Progenitor cell of endocrine pancreas (in vitro differentiated cells): ENCODE measurements around the gene DGLUCY. TPM values are rescaled to one million over a fixed set of nuclear protein-coding genes. Genes with fewer than 3 reads are reported as not detected.

Experiments
- DNase-seq: peaks from one replicate; pipeline ENCODE4 v3.0.0; 2021; ENCODE audit warnings: low spot score; ENCODE audit not compliant: unreplicated experiment
- H3K27ac Mint-ChIP-seq: 2 replicates; pipeline ENCODE4 v1.8.0; 2021; ENCODE audit warnings: mild to moderate bottlenecking, moderate library complexity, mixed read lengths
- H3K27me3 Mint-ChIP-seq: 2 replicates; pipeline ENCODE4 v1.8.0; 2021; ENCODE audit warnings: mixed read lengths
- H3K36me3 Mint-ChIP-seq: 2 replicates; pipeline ENCODE4 v1.8.0; 2022; ENCODE audit warnings: mixed read lengths; ENCODE audit not compliant: insufficient read depth
- H3K4me1 Mint-ChIP-seq: 2 replicates; pipeline ENCODE4 v1.8.0; 2021; ENCODE audit warnings: low read depth, mixed read lengths
- H3K4me3 Mint-ChIP-seq: 2 replicates; pipeline ENCODE4 v1.8.0; 2021; ENCODE audit warnings: low read depth, mild to moderate bottlenecking, moderate library complexity, mixed read lengths
- H3K9me3 Mint-ChIP-seq: 2 replicates; pipeline ENCODE4 v1.8.0; 2021; ENCODE audit warnings: low read depth, mixed read lengths
- total RNA-seq: library from RNA; stranded (reverse); gene quantifications from 2 replicates; pipeline ENCODE4 v1.2.1, GENCODE V29; 2021
- TF ChIP-seq, protein P1 (sequence below): fragments of 200-600 bp; sonication (generic); IDR thresholded peaks from one replicate; pipeline ENCODE4 v1.5.0; 2021; ENCODE audit warnings: antibody characterized with exemption, mild to moderate bottlenecking; ENCODE audit not compliant: unreplicated experiment

Gene DGLUCY
- total RNA-seq, 1 donor from 2014 or later = 83.3 TPM

DNA sequence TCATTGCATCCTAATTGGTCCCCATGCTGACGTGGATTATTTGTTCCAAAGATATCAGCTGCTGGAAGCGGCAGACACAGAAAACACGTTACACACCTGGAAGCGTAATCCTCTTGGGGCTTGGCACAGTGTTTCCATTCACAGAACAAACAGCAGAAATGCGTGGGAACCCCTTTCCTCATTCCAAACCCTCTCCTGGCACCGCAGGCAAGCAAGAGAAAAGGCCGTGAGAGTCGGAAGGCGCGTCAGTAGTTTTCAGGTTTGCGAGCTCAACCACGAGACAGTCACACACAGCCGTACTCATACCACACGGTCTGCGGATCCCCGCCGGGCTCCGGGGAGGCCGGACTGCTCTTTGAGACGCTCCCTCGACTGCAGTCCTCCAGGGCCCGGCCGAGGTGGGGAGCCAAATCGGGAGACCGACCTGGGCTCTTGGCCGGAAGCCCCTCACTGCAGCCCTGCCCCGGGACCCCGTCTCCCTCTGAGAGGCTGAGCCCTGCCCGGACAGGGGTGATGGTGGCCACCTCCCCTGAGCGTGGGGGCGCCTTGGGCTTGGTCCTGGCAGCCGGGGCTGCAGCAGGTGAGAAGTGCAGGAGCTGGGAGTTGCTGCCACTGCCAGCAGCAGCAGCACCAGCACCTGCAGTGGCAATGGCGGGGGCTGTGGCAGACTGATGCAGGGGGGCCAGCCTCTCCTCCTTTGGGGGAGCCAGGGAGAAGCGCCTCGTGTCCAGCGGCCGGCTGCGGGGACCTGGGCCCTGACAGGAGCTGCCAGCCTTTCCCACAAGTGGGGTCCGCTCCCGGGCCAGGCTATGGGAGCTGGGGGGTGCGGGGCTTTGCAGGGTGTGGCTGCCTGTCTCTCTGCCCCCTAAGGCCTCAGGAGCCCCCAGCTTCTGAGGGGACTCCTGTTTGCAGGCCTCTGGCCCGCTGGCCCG lies 158.7 kb downstream of the DGLUCY start:
- H3K4me3 Mint-ChIP-seq = no peak overlapping the region
- H3K27ac Mint-ChIP-seq = no peak overlapping the region
- H3K9me3 Mint-ChIP-seq = no peaks in the 10 kb centered on the region
- no peak for DNase-seq
- TF ChIP-seq, protein P1, sequence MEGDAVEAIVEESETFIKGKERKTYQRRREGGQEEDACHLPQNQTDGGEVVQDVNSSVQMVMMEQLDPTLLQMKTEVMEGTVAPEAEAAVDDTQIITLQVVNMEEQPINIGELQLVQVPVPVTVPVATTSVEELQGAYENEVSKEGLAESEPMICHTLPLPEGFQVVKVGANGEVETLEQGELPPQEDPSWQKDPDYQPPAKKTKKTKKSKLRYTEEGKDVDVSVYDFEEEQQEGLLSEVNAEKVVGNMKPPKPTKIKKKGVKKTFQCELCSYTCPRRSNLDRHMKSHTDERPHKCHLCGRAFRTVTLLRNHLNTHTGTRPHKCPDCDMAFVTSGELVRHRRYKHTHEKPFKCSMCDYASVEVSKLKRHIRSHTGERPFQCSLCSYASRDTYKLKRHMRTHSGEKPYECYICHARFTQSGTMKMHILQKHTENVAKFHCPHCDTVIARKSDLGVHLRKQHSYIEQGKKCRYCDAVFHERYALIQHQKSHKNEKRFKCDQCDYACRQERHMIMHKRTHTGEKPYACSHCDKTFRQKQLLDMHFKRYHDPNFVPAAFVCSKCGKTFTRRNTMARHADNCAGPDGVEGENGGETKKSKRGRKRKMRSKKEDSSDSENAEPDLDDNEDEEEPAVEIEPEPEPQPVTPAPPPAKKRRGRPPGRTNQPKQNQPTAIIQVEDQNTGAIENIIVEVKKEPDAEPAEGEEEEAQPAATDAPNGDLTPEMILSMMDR = no peak
- H3K36me3 Mint-ChIP-seq = peaks cover 15% of the 10 kb centered on the region
- no peaks in the 10 kb centered on the region for H3K27me3 Mint-ChIP-seq
- peaks cover 5% of the 10 kb centered on the region for H3K4me1 Mint-ChIP-seq

DNA sequence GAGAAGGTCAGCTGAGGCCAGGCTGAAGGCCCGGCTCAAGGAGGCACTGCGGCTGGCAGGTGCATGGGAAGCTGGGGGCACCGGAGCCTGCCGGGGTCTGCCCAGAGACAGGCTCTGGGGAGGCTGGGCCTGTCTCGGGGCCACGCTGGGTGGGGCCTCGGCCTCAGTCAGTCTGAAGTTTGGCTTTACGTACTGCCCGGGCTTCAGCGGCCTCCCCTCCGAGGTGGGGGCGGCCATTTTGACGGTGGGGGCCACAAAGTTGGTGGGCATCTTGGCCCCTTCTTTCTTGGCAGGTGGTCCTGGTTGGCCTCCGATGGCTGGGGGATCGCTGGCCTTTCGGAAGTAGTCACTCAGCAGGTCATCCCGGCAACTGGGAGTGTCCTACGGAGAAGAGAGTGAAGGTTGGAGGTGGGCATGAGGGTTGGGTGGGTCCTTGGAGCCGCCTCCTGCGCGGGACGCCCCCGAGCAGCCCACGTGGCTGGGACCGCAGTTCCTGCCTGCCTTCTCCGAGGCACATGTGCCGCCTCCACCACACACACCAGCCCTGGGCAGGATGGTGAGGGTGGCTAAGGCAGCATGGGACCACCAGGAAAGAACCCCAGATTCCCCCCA lies 159.5 kb downstream of the DGLUCY start:
- Mint-ChIP-seq H3K4me1 (peaks cover 5% of the 10 kb centered on the region), H3K36me3 (peaks cover 13% of the 10 kb centered on the region), H3K4me3 (no peak overlapping the region), H3K27ac (no peak overlapping the region), H3K27me3 (no peaks in the 10 kb centered on the region), H3K9me3 (no peaks in the 10 kb centered on the region)
- TF ChIP-seq, protein P1 = no peak
- no peak for DNase-seq

DNA sequence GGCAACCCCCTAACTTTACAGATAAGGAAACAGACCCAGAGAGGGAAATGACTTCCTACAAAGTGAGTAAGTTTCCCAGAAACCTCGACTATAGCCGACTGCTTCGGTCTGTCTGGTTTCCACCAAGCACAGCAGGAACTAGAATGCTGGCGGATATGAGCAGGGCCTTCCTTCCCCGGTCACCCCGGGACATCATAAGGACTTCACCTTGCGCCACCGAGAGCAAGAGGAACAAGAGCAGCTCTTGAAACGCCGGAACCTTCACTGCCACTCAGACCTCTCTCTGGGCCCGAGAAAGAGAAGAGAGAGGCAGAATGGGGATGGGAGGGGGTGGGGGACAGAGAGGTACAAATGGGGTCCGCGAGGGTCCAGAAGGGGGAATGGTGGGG lies 160.0 kb downstream of the DGLUCY start:
- peaks cover 15% of the 10 kb centered on the region for H3K36me3 Mint-ChIP-seq
- peaks cover 5% of the 10 kb centered on the region for H3K4me1 Mint-ChIP-seq
- TF ChIP-seq, protein P1 = no peak
- H3K27me3 Mint-ChIP-seq = no peaks in the 10 kb centered on the region
- H3K9me3 Mint-ChIP-seq = no peaks in the 10 kb centered on the region
- no peak for DNase-seq
- no peak overlapping the region for H3K4me3 Mint-ChIP-seq
- H3K27ac Mint-ChIP-seq = no peak overlapping the region

DNA sequence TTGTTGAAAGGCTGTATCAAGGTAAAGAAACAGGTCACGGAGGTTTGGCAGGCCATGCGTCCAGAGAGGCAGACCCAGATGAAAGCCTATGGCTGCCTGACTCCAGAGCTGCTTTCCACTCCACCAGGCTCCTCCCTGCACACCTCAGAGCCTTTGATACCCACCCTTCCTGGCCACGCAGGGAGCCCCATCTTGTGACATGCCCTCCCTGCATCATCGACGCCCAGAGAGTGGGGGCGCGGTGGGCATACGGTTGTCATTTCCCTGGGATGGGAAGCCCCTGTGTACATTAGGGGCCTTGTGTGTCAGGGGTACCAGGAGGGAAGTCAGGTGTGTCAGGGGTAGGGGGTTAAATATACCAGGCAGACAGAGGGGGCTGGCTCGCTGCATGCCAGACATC lies 160.9 kb downstream of the DGLUCY start:
- Mint-ChIP-seq H3K4me1 (peaks cover 5% of the 10 kb centered on the region), H3K27ac (peak overlapping the region; percentile 67), H3K36me3 (peaks cover 14% of the 10 kb centered on the region), H3K27me3 (no peaks in the 10 kb centered on the region), H3K4me3 (no peak overlapping the region), H3K9me3 (no peaks in the 10 kb centered on the region)
- TF ChIP-seq, protein P1 = no peak
- DNase-seq = no peak

Other genes with a start within 250 kb of the DGLUCY start
- 3.8 and 4.4 TPM in 2 replicates for gene RPS6KA5, start 53.4 kb upstream of the DGLUCY start, total RNA-seq
- gene GPR68, start 130.6 kb downstream of the DGLUCY start, total RNA-seq = 0.31 and 0.87 TPM in 2 replicates